Endothelial cell of umbilical vein (primary cell): Measurements from ENCODE around the gene CYP19A1. TPM values are rescaled to one million over a fixed set of nuclear protein-coding genes. Genes with fewer than 3 reads are reported as not detected.

ENCODE experiments used
- BruUV-seq: library from RNA; stranded (reverse); fragments of 400-500 nt; replicated peaks from 2 replicates; lab custom pipeline; 2021; lab: Mats Ljungman, UMichigan
- CTCF ChIA-PET: fragments of 300-600, 350-600 bp; sonication (Branson Sonifier 250); formaldehyde crosslinking; loops from one replicate; lab custom pipeline; 2021; ENCODE audit warnings: antibody characterized with exemption, inconsistent platforms; lab: Charles Lee
- POLR2A ChIA-PET: fragments of 300-600, 350-600 bp; sonication (Branson Sonifier 250); formaldehyde crosslinking; loops from one replicate; lab custom pipeline; 2021; ENCODE audit warnings: antibody characterized with exemption, inconsistent platforms; lab: Charles Lee
- DNase-seq: peaks from one replicate; pipeline ENCODE4 v3.0.0-alpha.2; 2011; ENCODE audit warnings: low read depth, low spot score
- FAIRE-seq: peaks from 2 replicates; lab custom pipeline; 2011; peaks lifted over from hg19 to GRCh38; lab: Jason Lieb, UNC
- H2AFZ ChIP-seq: 2 replicates; pipeline ENCODE4 v1.6.0; 2012; ENCODE audit warnings: low read depth, low read length, control low read depth, inconsistent platforms
- H3K27ac ChIP-seq: 2 replicates; pipeline ENCODE4 v1.5.1; 2011; ENCODE audit warnings: low read depth, mild to moderate bottlenecking, control low read depth, low read length, moderate library complexity; ENCODE audit not compliant: insufficient read depth
- H3K27me3 ChIP-seq, 2 experiments: 2 replicates each; pipeline versions ENCODE4 v1.6.0 to v1.6.1; 2011; ENCODE audit warnings: low read length in 2 of 2, mixed read lengths in 1 of 2; ENCODE audit not compliant: control insufficient read depth in 2 of 2, insufficient read depth in 2 of 2
- H3K36me3 ChIP-seq, 2 experiments: 2 replicates in 1 of 2; 3 replicates in 1 of 2; pipeline ENCODE4 v1.5.1; 2011; ENCODE audit warnings: low read length in 2 of 2, mild to moderate bottlenecking in 1 of 2, moderate library complexity in 1 of 2; ENCODE audit not compliant: control insufficient read depth in 2 of 2, insufficient read depth in 2 of 2; ENCODE audit errors: extremely low read depth in 1 of 2
- H3K4me1 ChIP-seq: 3 replicates; pipeline ENCODE4 v1.5.1; 2011; ENCODE audit warnings: mild to moderate bottlenecking, low read length; ENCODE audit not compliant: control insufficient read depth, insufficient read depth; ENCODE audit errors: extremely low read depth
- H3K4me2 ChIP-seq: 2 replicates; pipeline ENCODE4 v1.6.1; 2011; ENCODE audit warnings: low read length, control low read depth, mixed read lengths; ENCODE audit not compliant: insufficient read depth
- H3K4me3 ChIP-seq, 3 experiments: fragments of 200-600 bp in 1 of 3; sonication (generic), shearing (Covaris generic) in 1 of 3; replicated peaks in 1 of 3; 2 replicates each; pipeline ENCODE4 v1.5.1; 2011 to 2016; ENCODE audit warnings: control low read depth in 3 of 3, low read length in 3 of 3, mild to moderate bottlenecking in 2 of 3, inconsistent platforms in 1 of 3, low read depth in 1 of 3, moderate library complexity in 1 of 3; ENCODE audit not compliant: insufficient read depth in 1 of 3
- H3K79me2 ChIP-seq: 2 replicates; pipeline ENCODE4 v1.6.0; 2012; ENCODE audit warnings: low read length, inconsistent platforms; ENCODE audit not compliant: control insufficient read depth, insufficient read depth
- H3K9ac ChIP-seq: replicated peaks from 2 replicates; pipeline ENCODE3; 2011; ENCODE audit warnings: low read length, control low read depth; ENCODE audit not compliant: insufficient read depth; ENCODE audit errors: extremely low read depth
- H3K9me1 ChIP-seq: replicated peaks from 3 replicates; pipeline ENCODE4 v1.6.0; 2011; ENCODE audit warnings: mild to moderate bottlenecking, low read length; ENCODE audit not compliant: control insufficient read depth, insufficient read depth; ENCODE audit errors: extremely low read depth
- H3K9me3 ChIP-seq: replicated peaks from 2 replicates; pipeline ENCODE4 v1.5.1; 2012; ENCODE audit warnings: low read length, inconsistent platforms; ENCODE audit not compliant: control insufficient read depth, insufficient read depth
- H4K20me1 ChIP-seq: replicated peaks from 2 replicates; pipeline ENCODE3; 2011; ENCODE audit warnings: mild to moderate bottlenecking, low read length; ENCODE audit not compliant: control insufficient read depth, insufficient read depth; ENCODE audit errors: extremely low read depth
- CTCF ChIP-seq, 2 donors: IDR thresholded peaks; 1 replicate in 1 of 2; 2 replicates in 1 of 2; pipeline ENCODE4 v1.5.1; 2011; ENCODE audit warnings: low read length in 2 of 2, mild to moderate bottlenecking in 2 of 2, moderate library complexity in 2 of 2, control low read depth in 1 of 2, inconsistent platforms in 1 of 2, low read depth in 1 of 2; ENCODE audit not compliant: insufficient read depth in 1 of 2; ENCODE audit errors: extremely low read depth in 1 of 2
- EZH2 ChIP-seq: IDR thresholded peaks from 2 replicates; pipeline ENCODE4 v1.6.1; 2012; ENCODE audit warnings: borderline replicate concordance, low read depth, mild to moderate bottlenecking, moderate library complexity, low read length, inconsistent platforms; ENCODE audit not compliant: severe bottlenecking
- FOS ChIP-seq: IDR thresholded peaks from 2 replicates; pipeline ENCODE4 v1.6.1; 2011; ENCODE audit warnings: mild to moderate bottlenecking, low read length, moderate library complexity, borderline replicate concordance; ENCODE audit not compliant: insufficient read depth
- GATA2 ChIP-seq: IDR thresholded peaks from 2 replicates; pipeline ENCODE4 v1.7.0; 2011; ENCODE audit warnings: low read depth, mild to moderate bottlenecking, moderate library complexity, mixed read lengths, low read length; ENCODE audit not compliant: insufficient read length, insufficient read depth
- JUN ChIP-seq: IDR thresholded peaks from 2 replicates; pipeline ENCODE4 v1.6.1; 2011; ENCODE audit warnings: borderline replicate concordance, low read depth; ENCODE audit not compliant: insufficient read length, insufficient read depth
- MYC ChIP-seq: IDR thresholded peaks from one replicate; pipeline ENCODE4 v1.6.1; 2011; ENCODE audit warnings: mild to moderate bottlenecking, low read depth, low read length
- POLR2A ChIP-seq: IDR thresholded peaks from 2 replicates; pipeline ENCODE4 v1.6.1; 2012; ENCODE audit warnings: low read depth, mild to moderate bottlenecking, control low read depth, low read length
- POLR2AphosphoS5 ChIP-seq: IDR thresholded peaks from 2 replicates; pipeline ENCODE4 v1.6.1; 2012; ENCODE audit warnings: low read depth, mild to moderate bottlenecking, control low read depth, low read length, moderate library complexity; ENCODE audit not compliant: insufficient read depth
- dilution Hi-C: fragments of 300-500 bp; cut with MboI; formaldehyde crosslinking; loops from one replicate; pipeline ENCODE4 v1.15.0; 2019; ENCODE audit warnings: low sequenced_read_pairs; ENCODE audit not compliant: extremely low pct_ligation_motif_present
- intact Hi-C: fragments of 100-400 bp; cut with micrococcal nuclease; formaldehyde crosslinking; loops from one replicate; pipeline ENCODE4 v1.10.0; 2022
- polyA plus RNA-seq, 4 experiments: library from polyadenylated mRNA; depleted of rRNA in 3 of 4; stranded (reverse) in 3 of 4; unstranded in 1 of 4; fragments of >200 nt; gene quantifications; 2 replicates each; pipeline versions ENCODE4 v1.2.1 to v1.2.3, GENCODE V29; 2011 to 2012; ENCODE audit warnings: missing spikeins in 1 of 4
- total RNA-seq: library from RNA; stranded (reverse); gene quantifications from 2 replicates; pipeline ENCODE4 v1.2.3, GENCODE V29; 2021
- TF ChIP-seq, protein P1 (sequence below): IDR thresholded peaks from 2 replicates; pipeline ENCODE4 v1.6.1; 2011; ENCODE audit not compliant: insufficient read depth, insufficient read length

The CYP19A1 gene
- total and polyA plus RNA-seq, 2 donors (not counting 3 experiments of a cell fraction or from before 2014, with no cell fraction given) = not detected

GRCh38 chr15:51368751-51369450 is 30.5 kb upstream of the CYP19A1 start:
- no peaks in the 10 kb centered on the region for H4K20me1 ChIP-seq
- no peaks in the 10 kb centered on the region for H3K9me1 ChIP-seq

More at GRCh38 chr15:51368751-51369450, 30.5 kb upstream of the CYP19A1 start:
- no TSS peak for BruUV-seq
- no peak for FAIRE-seq
- dilution Hi-C loops = no loop called here
- no peaks in the 10 kb centered on the region for H3K9me3 ChIP-seq
- ChIA-PET POLR2A (no interaction called here), CTCF (interaction anchor here (0.7 to 2.9 kb wide), 7 partner anchors 12 to 206 kb away, joined by 3 to 18 read pairs (median 4); no protein-coding TSS in a partner anchor)
- intact Hi-C loops = no loop called here
- TF ChIP-seq JUN (no peak), POLR2AphosphoS5 (no peak), FOS (no peak), CTCF (IDR thresholded peaks at IDR 0.05; ENCODE audit: extremely low read depth in 1 of 2, insufficient read depth in 1 of 2, low read depth in 1 of 2, low read length in 2 of 2) (no peak), EZH2 (no peak), MYC (no peak), POLR2A (no peak), GATA2 (no peak)
- TF ChIP-seq, protein P1, sequence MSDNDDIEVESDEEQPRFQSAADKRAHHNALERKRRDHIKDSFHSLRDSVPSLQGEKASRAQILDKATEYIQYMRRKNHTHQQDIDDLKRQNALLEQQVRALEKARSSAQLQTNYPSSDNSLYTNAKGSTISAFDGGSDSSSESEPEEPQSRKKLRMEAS = no peak
- peaks cover 68 to 69% of the 10 kb centered on the region in 2 experiments for H3K27me3 ChIP-seq
- no peaks in the 10 kb centered on the region for H3K4me1 ChIP-seq
- no peaks in the 10 kb centered on the region for H3K79me2 ChIP-seq
- no peak overlapping the region for H3K4me3 ChIP-seq
- no peaks in the 10 kb centered on the region for H3K36me3 ChIP-seq
- H3K27ac ChIP-seq = no peak overlapping the region
- H3K9ac ChIP-seq = no peak overlapping the region
- DNase-seq = no peak
- no peak overlapping the region for H3K4me2 ChIP-seq
- no peak overlapping the region for H2AFZ ChIP-seq
